ENCODE measurements around the gene MNAT1. TPM values are rescaled to one million over a fixed set of nuclear protein-coding genes. Genes with fewer than 3 reads are reported as not detected.
"Not testable (repeated sequence)": the region's sequence is repeated elsewhere in the genome, so short reads cannot be mapped to it uniquely, and the experiment has no call there.

Gene MNAT1
- total and polyA plus RNA-seq, 2 experiments from 2014 or later = 22.2 to 55.2 TPM

GRCh38 chr14:60839057-60839456 is 104.5 kb downstream of the MNAT1 start:
- Histone ChIP-seq H3K4me3 (no peak overlapping the region), H3K36me3 (no peaks in the 10 kb centered on the region), H3K27me3 (no peaks in the 10 kb centered on the region), H3K27ac (no peak overlapping the region), H3K4me1 (ENCODE audit: low read depth) (no peaks in the 10 kb centered on the region), H3K9me3 (ENCODE audit: low read depth) (no peaks in the 10 kb centered on the region)
- TF ChIP-seq CTCF (IDR thresholded peaks at IDR 0.05; ENCODE audit: low read depth, low read length) = no peak
- no peak for DNase-seq (ENCODE audit: low read depth in 1 of 2, low spot score in 1 of 2)

- Histone ChIP-seq H3K27ac (no peak overlapping the region), H3K27me3 (no peaks in the 10 kb centered on the region), H3K9me3 (ENCODE audit: low read depth) (no peaks in the 10 kb centered on the region), H3K4me1 (ENCODE audit: low read depth) (no peaks in the 10 kb centered on the region), H3K4me3 (no peak overlapping the region), H3K36me3 (no peaks in the 10 kb centered on the region)
- TF ChIP-seq CTCF (IDR thresholded peaks at IDR 0.05; ENCODE audit: low read depth, low read length) = no peak
- DNase-seq (ENCODE audit: low read depth in 1 of 2, low spot score in 1 of 2) = no peak
Observed at GRCh38 chr14:60839657-60840056, 105.1 kb downstream of the MNAT1 start.

- Histone ChIP-seq H3K27ac (no peak overlapping the region), H3K4me3 (no peak overlapping the region), H3K27me3 (no peaks in the 10 kb centered on the region), H3K36me3 (no peaks in the 10 kb centered on the region), H3K9me3 (ENCODE audit: low read depth) (no peaks in the 10 kb centered on the region), H3K4me1 (ENCODE audit: low read depth) (no peaks in the 10 kb centered on the region)
- no peak for DNase-seq (ENCODE audit: low read depth in 1 of 2, low spot score in 1 of 2)
- no peak for TF ChIP-seq CTCF (IDR thresholded peaks at IDR 0.05; ENCODE audit: low read depth, low read length)
Observed at GRCh38 chr14:60840313-60840712, 105.8 kb downstream of the MNAT1 start.

GRCh38 chr14:60845523-60845922 is 111.0 kb downstream of the MNAT1 start:
- Histone ChIP-seq H3K27ac (no peak overlapping the region), H3K36me3 (no peaks in the 10 kb centered on the region), H3K4me1 (ENCODE audit: low read depth) (no peaks in the 10 kb centered on the region), H3K27me3 (no peaks in the 10 kb centered on the region), H3K9me3 (ENCODE audit: low read depth) (no peaks in the 10 kb centered on the region), H3K4me3 (no peak overlapping the region)
- no peak for DNase-seq (ENCODE audit: low read depth in 1 of 2, low spot score in 1 of 2)
- TF ChIP-seq CTCF (IDR thresholded peaks at IDR 0.05; ENCODE audit: low read depth, low read length) = no peak

GRCh38 chr14:60848066-60848465 is 113.5 kb downstream of the MNAT1 start:
- H3K4me1 ChIP-seq (ENCODE audit: low read depth) = no peaks in the 10 kb centered on the region
- TF ChIP-seq CTCF (IDR thresholded peaks at IDR 0.05; ENCODE audit: low read depth, low read length) = no peak
- H3K9me3 ChIP-seq (ENCODE audit: low read depth) = no peaks in the 10 kb centered on the region
- H3K36me3 ChIP-seq = no peaks in the 10 kb centered on the region
- H3K27ac ChIP-seq = no peak overlapping the region
- H3K4me3 ChIP-seq = no peak overlapping the region
- DNase-seq (ENCODE audit: low read depth in 1 of 2, low spot score in 1 of 2) = no peak
- no peaks in the 10 kb centered on the region for H3K27me3 ChIP-seq

- not testable (repeated sequence) for H3K9me3 ChIP-seq (ENCODE audit: low read depth); H3K27me3 ChIP-seq; H3K4me3 ChIP-seq; H3K4me1 ChIP-seq (ENCODE audit: low read depth); H3K27ac ChIP-seq; H3K36me3 ChIP-seq; DNase-seq (ENCODE audit: low read depth in 1 of 2, low spot score in 1 of 2)
Observed at GRCh38 chr14:60851692-60852091, 117.1 kb downstream of the MNAT1 start.
